Measurements from ENCODE around the gene ZNF787. TPM values are rescaled to one million over a fixed set of nuclear protein-coding genes. Genes with fewer than 3 reads are reported as not detected.
"Not testable (repeated sequence)": the region's sequence is repeated elsewhere in the genome, so short reads cannot be mapped to it uniquely, and the experiment has no call there.

The ZNF787 gene
- total RNA-seq, 1 donor from 2014 or later, result 34.4 TPM

DNA sequence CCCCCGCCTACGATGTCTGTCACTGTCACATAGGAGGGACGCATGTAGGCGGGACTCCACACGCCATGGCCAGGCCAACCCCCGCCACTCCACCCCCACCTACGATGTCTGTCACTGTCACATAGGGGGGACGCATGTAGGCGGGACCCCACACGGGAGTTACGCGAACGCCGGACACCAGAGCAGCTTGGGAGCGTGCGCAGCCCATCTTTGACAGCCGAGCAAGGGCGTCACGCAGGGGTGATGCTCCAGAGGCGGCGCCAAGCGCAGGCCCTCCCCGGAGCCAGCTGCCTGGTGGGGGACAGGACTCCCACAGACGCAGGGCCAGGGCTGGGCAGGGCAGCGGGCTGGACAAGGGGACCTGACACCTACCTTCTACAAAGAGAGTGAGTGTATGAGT, 20.0 kb downstream of the ZNF787 start:
- no peak overlapping the region for H3K27ac ChIP-seq (ENCODE audit: low read depth, low read length)
- H3K4me1 ChIP-seq (ENCODE audit: control insufficient read depth in 3 of 3, insufficient read depth in 3 of 3, low read length in 3 of 3), result peaks cover 7 to 11% (median 8%) of the 10 kb centered on the region in 3 donors
- H3K27me3 ChIP-seq (ENCODE audit: control insufficient read depth in 3 of 3, insufficient read depth in 3 of 3, low read length in 3 of 3), result no peaks in the 10 kb centered on the region
- H3K9ac ChIP-seq (ENCODE audit: low read depth in 1 of 3, low read length in 3 of 3), result no peak overlapping the region
- no peaks in the 10 kb centered on the region for H3K9me3 ChIP-seq (ENCODE audit: control insufficient read depth in 3 of 3, low read length in 3 of 3)
- no peak overlapping the region for H3K4me3 ChIP-seq (ENCODE audit: low read length in 3 of 3)
- peaks cover 7 to 15% (median 15%) of the 10 kb centered on the region in 3 donors for H3K36me3 ChIP-seq (ENCODE audit: control insufficient read depth in 3 of 3, insufficient read depth in 3 of 3, low read length in 3 of 3)

DNA sequence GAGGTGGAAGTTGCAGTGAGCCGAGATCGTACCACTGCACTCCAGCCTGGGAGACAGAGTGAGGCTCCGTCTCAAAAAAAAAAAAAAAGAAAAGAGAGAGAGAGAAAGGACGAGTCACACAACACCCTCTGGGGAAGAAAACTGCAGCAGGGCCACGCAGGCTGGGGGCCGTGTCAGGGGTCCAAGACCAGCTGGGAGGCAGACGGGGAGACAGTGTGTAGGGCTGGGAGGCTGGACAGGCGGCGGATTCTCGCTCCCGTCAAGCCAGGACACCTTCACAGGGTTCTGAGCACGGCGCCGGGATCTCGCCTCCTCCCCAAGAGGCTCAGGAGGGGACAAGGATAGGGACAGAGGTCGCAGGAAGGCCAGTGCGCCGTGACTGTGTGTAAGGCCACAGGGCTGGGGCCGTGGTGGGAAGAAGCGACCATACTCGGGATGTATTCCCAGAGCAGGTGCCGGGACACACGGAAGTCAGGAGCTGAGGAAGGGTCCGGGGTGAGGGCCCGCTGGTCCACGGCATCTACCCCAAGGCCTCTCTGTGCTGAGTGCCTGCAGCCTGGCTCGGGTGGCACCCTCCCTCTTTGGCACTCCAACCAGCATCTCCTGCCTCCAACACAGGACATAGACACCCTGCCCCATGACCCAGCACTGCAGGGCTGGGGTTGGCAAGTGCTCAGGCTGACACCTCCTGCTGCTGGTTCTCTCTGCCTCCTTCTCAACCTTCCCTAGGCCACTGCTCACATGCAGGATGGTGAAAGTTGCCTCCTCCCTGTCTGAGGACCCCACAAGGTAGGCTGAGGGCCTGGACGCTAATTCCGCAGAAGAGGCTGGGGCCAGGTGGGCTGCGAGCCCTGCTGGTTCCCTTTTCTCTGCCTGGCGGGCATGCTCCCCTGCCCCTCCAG, 21.2 kb downstream of the ZNF787 start:
- Histone ChIP-seq H3K9me3 (ENCODE audit: control insufficient read depth in 3 of 3, low read length in 3 of 3) (no peaks in the 10 kb centered on the region), H3K27ac (ENCODE audit: low read depth, low read length) (no peak overlapping the region), H3K4me3 (ENCODE audit: low read length in 3 of 3) (no peak overlapping the region), H3K4me1 (ENCODE audit: control insufficient read depth in 3 of 3, insufficient read depth in 3 of 3, low read length in 3 of 3) (peaks cover 0 to 4% (median 3%) of the 10 kb centered on the region in 3 donors), H3K36me3 (ENCODE audit: control insufficient read depth in 3 of 3, insufficient read depth in 3 of 3, low read length in 3 of 3) (peaks cover 7 to 19% (median 15%) of the 10 kb centered on the region in 3 donors), H3K9ac (ENCODE audit: low read depth in 1 of 3, low read length in 3 of 3) (no peak overlapping the region), H3K27me3 (ENCODE audit: control insufficient read depth in 3 of 3, insufficient read depth in 3 of 3, low read length in 3 of 3) (no peaks in the 10 kb centered on the region)

DNA sequence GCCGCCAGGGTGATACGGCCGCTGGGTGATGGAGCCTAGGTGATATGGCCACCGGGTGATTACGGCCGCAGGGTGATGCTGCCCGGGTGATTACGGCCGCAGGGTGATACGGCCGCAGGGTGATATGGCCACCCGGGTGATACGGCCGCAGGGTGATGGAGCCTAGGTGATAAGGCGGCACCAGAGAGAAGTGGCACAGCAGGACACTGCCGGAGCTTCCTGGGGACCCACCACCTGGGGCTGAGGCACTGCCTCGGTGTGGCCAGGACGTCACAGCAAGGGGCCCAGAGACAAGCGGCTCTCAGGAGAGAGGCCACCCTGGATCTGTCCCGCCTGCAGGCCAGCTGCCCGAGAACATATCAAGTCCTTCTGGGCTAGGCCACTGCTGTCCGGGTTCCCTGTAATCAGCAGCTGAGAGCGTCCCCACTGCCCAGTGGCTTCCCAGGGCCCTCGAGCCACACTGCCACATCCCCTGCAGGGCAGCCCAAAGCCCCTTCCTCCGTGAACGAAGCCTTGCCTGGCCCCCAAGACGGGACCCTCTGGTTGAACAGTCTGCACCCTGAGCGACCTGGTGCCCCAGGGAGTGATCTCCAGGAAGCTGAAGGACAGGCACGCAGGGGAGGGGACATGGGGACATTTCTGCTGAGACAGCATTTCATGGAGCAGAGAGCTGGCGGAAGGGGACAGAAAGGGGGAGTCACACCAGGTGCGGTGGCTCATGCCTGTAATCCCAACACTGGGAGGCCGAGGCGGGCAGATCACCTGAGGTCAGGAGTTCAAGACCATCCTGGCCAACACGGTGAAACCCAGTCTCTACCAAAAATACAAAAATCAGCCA, 22.1 kb downstream of the ZNF787 start:
- H3K27ac ChIP-seq (ENCODE audit: low read depth, low read length), result no peak overlapping the region
- H3K36me3 ChIP-seq (ENCODE audit: control insufficient read depth in 3 of 3, insufficient read depth in 3 of 3, low read length in 3 of 3), result peaks cover 7 to 19% (median 18%) of the 10 kb centered on the region in 3 donors
- H3K4me1 ChIP-seq (ENCODE audit: control insufficient read depth in 3 of 3, insufficient read depth in 3 of 3, low read length in 3 of 3), result peaks cover 0 to 3% (median 2%) of the 10 kb centered on the region in 3 donors
- H3K4me3 ChIP-seq (ENCODE audit: low read length in 3 of 3), result no peak overlapping the region
- H3K9ac ChIP-seq (ENCODE audit: low read depth in 1 of 3, low read length in 3 of 3), result no peak overlapping the region
- H3K9me3 ChIP-seq (ENCODE audit: control insufficient read depth in 3 of 3, low read length in 3 of 3), result no peaks in the 10 kb centered on the region
- H3K27me3 ChIP-seq (ENCODE audit: control insufficient read depth in 3 of 3, insufficient read depth in 3 of 3, low read length in 3 of 3), result no peaks in the 10 kb centered on the region

DNA sequence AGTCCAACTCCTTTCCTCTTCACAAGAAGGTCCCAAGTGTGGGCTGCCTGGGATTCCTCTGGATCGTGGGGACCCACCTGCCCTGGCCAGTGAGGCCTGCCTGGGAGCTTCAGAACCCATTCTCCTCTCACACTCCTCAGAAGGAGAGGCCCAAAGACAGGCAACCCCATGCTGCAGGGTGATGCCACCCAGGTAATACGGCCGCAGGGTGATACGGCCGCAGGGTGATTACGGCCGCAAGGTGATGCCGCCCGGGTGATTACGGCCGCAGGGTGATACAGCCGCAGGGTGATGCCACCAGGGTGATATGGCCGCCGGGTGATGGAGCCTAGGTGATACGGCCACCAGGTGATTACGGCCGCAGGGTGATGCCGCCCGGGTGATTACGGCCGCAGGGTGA, 22.9 kb downstream of the ZNF787 start:
- H3K9me3 ChIP-seq (ENCODE audit: control insufficient read depth in 3 of 3, low read length in 3 of 3); H3K27ac ChIP-seq (ENCODE audit: low read depth, low read length); H3K27me3 ChIP-seq (ENCODE audit: control insufficient read depth in 3 of 3, insufficient read depth in 3 of 3, low read length in 3 of 3); H3K9ac ChIP-seq (ENCODE audit: low read depth in 1 of 3, low read length in 3 of 3); H3K4me3 ChIP-seq (ENCODE audit: low read length in 3 of 3); H3K4me1 ChIP-seq (ENCODE audit: control insufficient read depth in 3 of 3, insufficient read depth in 3 of 3, low read length in 3 of 3): not testable (repeated sequence)
- peaks cover 12 to 22% (median 20%) of the 10 kb centered on the region in 3 donors for H3K36me3 ChIP-seq (ENCODE audit: control insufficient read depth in 3 of 3, insufficient read depth in 3 of 3, low read length in 3 of 3)

DNA sequence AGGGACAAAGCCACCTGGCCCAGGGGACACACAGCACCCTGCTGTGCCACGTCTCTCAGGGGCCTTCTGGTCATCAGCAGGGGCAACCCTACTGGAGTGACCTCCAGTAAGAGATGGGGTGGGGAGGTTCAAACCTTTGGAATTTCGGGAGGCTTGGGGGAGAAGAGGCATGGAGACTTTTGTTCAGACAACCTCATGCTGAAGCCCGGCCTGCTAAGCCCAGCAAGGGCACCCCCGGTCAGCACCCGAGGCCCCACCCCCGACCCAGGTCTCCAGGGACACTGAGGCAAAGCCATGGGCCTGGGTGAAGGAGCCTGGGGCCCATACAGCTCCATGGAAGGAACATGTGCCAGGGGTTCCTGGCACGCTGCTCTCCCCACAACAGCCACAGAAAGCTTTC, 23.3 kb downstream of the ZNF787 start:
- Histone ChIP-seq H3K9me3 (ENCODE audit: control insufficient read depth in 3 of 3, low read length in 3 of 3) (no peaks in the 10 kb centered on the region), H3K36me3 (ENCODE audit: control insufficient read depth in 3 of 3, insufficient read depth in 3 of 3, low read length in 3 of 3) (peaks cover 17 to 23% (median 23%) of the 10 kb centered on the region in 3 donors), H3K27ac (ENCODE audit: low read depth, low read length) (no peak overlapping the region), H3K4me3 (ENCODE audit: low read length in 3 of 3) (no peak overlapping the region), H3K27me3 (ENCODE audit: control insufficient read depth in 3 of 3, insufficient read depth in 3 of 3, low read length in 3 of 3) (no peaks in the 10 kb centered on the region), H3K9ac (ENCODE audit: low read depth in 1 of 3, low read length in 3 of 3) (no peak overlapping the region), H3K4me1 (ENCODE audit: control insufficient read depth in 3 of 3, insufficient read depth in 3 of 3, low read length in 3 of 3) (peaks cover 0 to 2% (median 0%) of the 10 kb centered on the region in 3 donors)

DNA sequence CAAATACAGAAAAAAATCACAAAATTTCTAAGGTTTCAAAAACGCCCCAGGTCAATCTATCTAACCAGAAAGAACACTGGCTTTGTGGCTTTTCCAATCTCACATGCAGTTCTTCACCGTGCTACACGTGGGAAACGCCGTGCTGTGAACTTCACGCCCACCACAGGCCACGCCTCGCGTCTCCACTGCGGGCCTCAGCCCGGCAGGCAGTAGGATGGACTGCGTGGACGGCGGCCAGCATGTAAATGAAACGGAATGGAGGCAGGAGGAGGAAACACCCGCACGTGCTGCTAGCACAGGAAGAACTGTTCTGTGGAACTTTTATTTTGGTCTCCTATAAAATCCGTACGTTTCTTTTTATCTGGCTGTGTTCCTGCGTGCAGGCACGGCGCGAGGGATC, 23.8 kb downstream of the ZNF787 start:
- Histone ChIP-seq H3K9me3 (ENCODE audit: control insufficient read depth in 3 of 3, low read length in 3 of 3) (peaks cover 0 to 3% (median 0%) of the 10 kb centered on the region in 3 donors), H3K9ac (ENCODE audit: low read depth in 1 of 3, low read length in 3 of 3) (no peak overlapping the region), H3K4me3 (ENCODE audit: low read length in 3 of 3) (no peak overlapping the region), H3K27ac (ENCODE audit: low read depth, low read length) (no peak overlapping the region), H3K36me3 (ENCODE audit: control insufficient read depth in 3 of 3, insufficient read depth in 3 of 3, low read length in 3 of 3) (peaks cover 17 to 24% (median 23%) of the 10 kb centered on the region in 3 donors), H3K4me1 (ENCODE audit: control insufficient read depth in 3 of 3, insufficient read depth in 3 of 3, low read length in 3 of 3) (peaks cover 0 to 2% (median 0%) of the 10 kb centered on the region in 3 donors), H3K27me3 (ENCODE audit: control insufficient read depth in 3 of 3, insufficient read depth in 3 of 3, low read length in 3 of 3) (no peaks in the 10 kb centered on the region)

DNA sequence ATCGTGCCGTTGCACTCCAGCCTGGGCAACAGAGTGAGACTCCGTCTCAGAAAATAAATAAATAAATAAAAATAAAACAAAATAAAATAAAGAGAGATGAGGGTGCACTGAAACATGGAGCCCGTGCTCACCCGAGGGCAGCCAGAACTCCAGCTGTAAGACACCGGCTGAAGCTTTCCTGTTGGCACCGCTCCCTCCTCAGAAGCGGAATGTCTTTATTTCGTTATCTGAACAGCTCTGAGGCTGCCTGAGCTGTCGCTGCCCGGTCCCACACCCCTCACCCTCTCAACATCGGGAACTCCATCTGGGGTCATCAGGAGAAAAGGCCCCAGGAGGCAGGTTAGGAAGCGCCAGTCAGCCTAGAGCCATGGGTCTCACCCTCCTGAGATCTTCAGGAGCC, 24.4 kb downstream of the ZNF787 start:
- Histone ChIP-seq H3K4me1 (ENCODE audit: control insufficient read depth in 3 of 3, insufficient read depth in 3 of 3, low read length in 3 of 3) (peaks cover 0 to 2% (median 0%) of the 10 kb centered on the region in 3 donors), H3K4me3 (ENCODE audit: low read length in 3 of 3) (no peak overlapping the region), H3K36me3 (ENCODE audit: control insufficient read depth in 3 of 3, insufficient read depth in 3 of 3, low read length in 3 of 3) (peaks cover 14 to 22% (median 20%) of the 10 kb centered on the region in 3 donors), H3K27me3 (ENCODE audit: control insufficient read depth in 3 of 3, insufficient read depth in 3 of 3, low read length in 3 of 3) (no peaks in the 10 kb centered on the region), H3K9me3 (ENCODE audit: control insufficient read depth in 3 of 3, low read length in 3 of 3) (peaks cover 0 to 3% (median 0%) of the 10 kb centered on the region in 3 donors), H3K9ac (ENCODE audit: low read depth in 1 of 3, low read length in 3 of 3) (no peak overlapping the region), H3K27ac (ENCODE audit: low read depth, low read length) (no peak overlapping the region)

DNA sequence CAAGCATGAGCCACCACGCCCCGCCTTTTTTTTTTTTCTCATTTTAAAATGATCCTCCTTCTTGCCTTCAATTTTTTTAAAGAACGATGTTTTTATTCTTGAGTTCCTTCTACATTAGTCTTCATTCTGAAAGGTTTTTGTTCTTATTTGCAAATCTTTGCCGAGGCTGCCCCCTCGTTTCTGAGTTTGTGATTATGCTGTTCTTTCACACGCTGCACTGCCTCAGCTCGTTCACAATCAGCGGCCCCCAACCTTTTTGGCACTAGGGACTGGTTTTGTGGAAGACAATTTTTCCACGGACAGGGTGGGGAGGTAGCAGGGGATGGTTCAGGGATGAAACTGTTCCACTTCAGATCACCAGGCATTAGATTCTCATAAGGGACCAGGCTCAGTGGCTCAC, 26.6 kb downstream of the ZNF787 start:
- Histone ChIP-seq H3K4me1 (ENCODE audit: control insufficient read depth in 3 of 3, insufficient read depth in 3 of 3, low read length in 3 of 3) (peaks cover 0 to 10% (median 10%) of the 10 kb centered on the region in 3 donors), H3K36me3 (ENCODE audit: control insufficient read depth in 3 of 3, insufficient read depth in 3 of 3, low read length in 3 of 3) (peaks cover 8 to 16% (median 14%) of the 10 kb centered on the region in 3 donors), H3K27ac (ENCODE audit: low read depth, low read length) (no peak overlapping the region), H3K27me3 (ENCODE audit: control insufficient read depth in 3 of 3, insufficient read depth in 3 of 3, low read length in 3 of 3) (no peaks in the 10 kb centered on the region), H3K9ac (ENCODE audit: low read depth in 1 of 3, low read length in 3 of 3) (no peak overlapping the region), H3K9me3 (ENCODE audit: control insufficient read depth in 3 of 3, low read length in 3 of 3) (peaks cover 0 to 3% (median 0%) of the 10 kb centered on the region in 3 donors), H3K4me3 (ENCODE audit: low read length in 3 of 3) (no peak overlapping the region)

DNA sequence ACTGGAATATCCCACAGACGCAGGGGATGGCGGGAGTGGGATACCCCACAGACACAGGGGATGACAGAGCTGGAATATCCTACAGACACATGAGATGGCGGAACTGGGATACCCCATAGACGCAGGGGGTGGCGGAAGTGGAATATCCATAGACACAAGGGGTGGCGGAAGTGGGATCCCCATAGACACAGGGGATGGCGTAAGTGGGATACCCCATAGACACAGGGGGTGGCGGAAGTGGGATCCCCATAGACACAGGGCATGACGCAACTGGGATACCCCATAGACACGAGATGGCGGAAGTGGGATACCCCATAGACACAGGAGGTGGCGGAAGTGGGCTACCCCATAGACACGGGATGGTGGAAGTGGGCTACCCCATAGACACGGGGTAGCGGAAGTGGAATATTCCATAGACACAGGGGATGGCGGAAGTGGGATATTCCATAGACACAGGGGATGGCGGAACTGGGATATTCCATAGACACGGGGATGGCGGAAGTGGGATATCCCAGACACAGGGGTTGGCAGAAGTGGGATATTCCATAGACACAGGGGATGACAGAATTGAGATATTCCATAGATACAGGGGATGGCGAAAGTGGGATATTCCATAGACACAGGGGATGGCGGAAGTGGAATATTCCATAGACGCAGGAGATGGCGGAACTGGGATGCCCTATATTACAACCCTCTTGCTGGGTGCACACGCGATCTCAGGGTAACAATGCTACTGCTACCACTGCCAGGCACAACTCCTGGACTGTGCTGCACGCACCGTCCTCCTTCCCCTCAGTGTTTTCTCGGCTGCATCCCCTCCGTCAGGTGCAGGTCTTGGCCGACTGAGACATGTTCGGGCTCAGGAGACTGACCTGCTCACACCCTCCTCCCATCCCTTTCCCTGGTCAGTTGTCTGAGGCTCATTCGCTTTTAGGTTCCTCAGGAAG, 28.1 kb downstream of the ZNF787 start:
- H3K27ac ChIP-seq (ENCODE audit: low read depth, low read length), result no peak overlapping the region
- peaks cover 0 to 10% (median 10%) of the 10 kb centered on the region in 3 donors for H3K4me1 ChIP-seq (ENCODE audit: control insufficient read depth in 3 of 3, insufficient read depth in 3 of 3, low read length in 3 of 3)
- H3K27me3 ChIP-seq (ENCODE audit: control insufficient read depth in 3 of 3, insufficient read depth in 3 of 3, low read length in 3 of 3), result no peaks in the 10 kb centered on the region
- peaks cover 8 to 12% (median 10%) of the 10 kb centered on the region in 3 donors for H3K36me3 ChIP-seq (ENCODE audit: control insufficient read depth in 3 of 3, insufficient read depth in 3 of 3, low read length in 3 of 3)
- peaks cover 0 to 3% (median 0%) of the 10 kb centered on the region in 3 donors for H3K9me3 ChIP-seq (ENCODE audit: control insufficient read depth in 3 of 3, low read length in 3 of 3)
- H3K4me3 ChIP-seq (ENCODE audit: low read length in 3 of 3), result no peak overlapping the region
- H3K9ac ChIP-seq (ENCODE audit: low read depth in 1 of 3, low read length in 3 of 3), result no peak overlapping the region
